GM19025 (cell line): ENCODE measurements around the gene PRRT1.
A peak's percentile ranks its signal among the peaks of the same experiment; 100 is the strongest.
"Not testable (repeated sequence)": the region's sequence is repeated elsewhere in the genome, so short reads cannot be mapped to it uniquely, and the experiment has no call there.

Experiments used
- ATAC-seq: cut with Tn5 transposase; IDR thresholded peaks from one replicate; pipeline ENCODE4 v1.9.1; 2021; ENCODE audit warnings: mild to moderate bottlenecking, low read depth, moderate library complexity; ENCODE audit not compliant: unreplicated experiment

PRRT1 gene

GRCh38 chr6:32151863-32152768, at the start of gene PRRT1:
Gene PRRT1 (minus strand): TSS chr6:32151939. CDS start chr6:32151827, 112 bp downstream.
- ATAC-seq, result no peak

- ATAC-seq, result no peak
Measured at GRCh38 chr6:32200711-32201475, 49.2 kb upstream of the PRRT1 start.

GRCh38 chr6:32198866-32199265, 47.1 kb upstream of the PRRT1 start:
- ATAC-seq, result no peak

- no peak for ATAC-seq
Measured at GRCh38 chr6:32198345-32198696, 46.6 kb upstream of the PRRT1 start.

- ATAC-seq, result no peak
Measured at GRCh38 chr6:32196682-32197616, 45.2 kb upstream of the PRRT1 start.

GRCh38 chr6:32195902-32196681, 44.4 kb upstream of the PRRT1 start:
- peak; percentile 86 for ATAC-seq

- peak; percentile 68 for ATAC-seq
Measured at GRCh38 chr6:32195652-32195901, 43.8 kb upstream of the PRRT1 start.

- no peak for ATAC-seq
Measured at GRCh38 chr6:32194825-32195651, 43.3 kb upstream of the PRRT1 start.

GRCh38 chr6:32194388-32194787, 42.6 kb upstream of the PRRT1 start:
- no peak for ATAC-seq

GRCh38 chr6:32193096-32193495, 41.4 kb upstream of the PRRT1 start:
- not testable (repeated sequence) for ATAC-seq

- no peak for ATAC-seq
Measured at GRCh38 chr6:32192608-32193039, 40.9 kb upstream of the PRRT1 start, which contains the start of gene GPSM3. Gene GPSM3 (minus strand): TSS chr6:32192643. CDS start chr6:32192513, 130 bp downstream.

GRCh38 chr6:32191696-32192607, 40.2 kb upstream of the PRRT1 start:
- ATAC-seq, result no peak

- ATAC-seq, result no peak
Measured at GRCh38 chr6:32190911-32191677, 39.4 kb upstream of the PRRT1 start.

GRCh38 chr6:32190054-32190851, 38.5 kb upstream of the PRRT1 start, which contains the start of gene PBX2:
Gene PBX2 (minus strand): TSS chr6:32190202. CDS start chr6:32189915, 287 bp downstream.
- ATAC-seq, result peak; percentile 52

GRCh38 chr6:32189742-32190053, 38.0 kb upstream of the PRRT1 start:
- ATAC-seq, result no peak

- ATAC-seq, result no peak
Measured at GRCh38 chr6:32189069-32189741, 37.5 kb upstream of the PRRT1 start.
